ENCODE results near the gene USP13.

GRCh38 chr3:179663093-179663492, 10.3 kb downstream of the USP13 start:
- TF ChIP-seq CTCF (IDR thresholded peaks at IDR 0.05) (no peak), POLR2A (IDR thresholded peaks at IDR 0.05) (no peak)

Measured in right lobe of liver (tissue), 4 donors.